ENCODE measurements around the gene BOC. TPM values are rescaled to one million over a fixed set of nuclear protein-coding genes. Genes with fewer than 3 reads are reported as not detected.

BOC gene
- total RNA-seq, 1 donor from 2014 or later = 20.2 TPM

- Histone ChIP-seq H3K4me3 (ENCODE audit: insufficient read depth, low read depth, low read length) (no peak overlapping the region), H3K27me3 (ENCODE audit: insufficient read depth, low read length) (no peaks in the 10 kb centered on the region), H3K4me2 (ENCODE audit: low read length) (no peak overlapping the region), H3K27ac (ENCODE audit: low read depth, low read length) (no peak overlapping the region), H2AFZ (ENCODE audit: low read depth, low read length) (no peak overlapping the region), H4K20me1 (ENCODE audit: insufficient read depth, low read length) (no peaks in the 10 kb centered on the region), H3K9me3 (ENCODE audit: insufficient read depth, low read depth, low read length) (no peaks in the 10 kb centered on the region), H3K4me1 (ENCODE audit: insufficient read depth, low read length) (peaks cover 16% of the 10 kb centered on the region), H3K36me3 (ENCODE audit: insufficient read depth, low read length) (no peaks in the 10 kb centered on the region), H3K9ac (ENCODE audit: low read length) (no peak overlapping the region), H3K79me2 (ENCODE audit: insufficient read depth, low read length) (no peaks in the 10 kb centered on the region)
- H3K27me3 Mint-ChIP-seq (ENCODE audit: low read depth, unreplicated experiment) = no peaks in the 10 kb centered on the region
- no peak overlapping the region for H3K27ac Mint-ChIP-seq (ENCODE audit: unreplicated experiment)
- no peaks in the 10 kb centered on the region for H3K9me3 Mint-ChIP-seq (ENCODE audit: unreplicated experiment)
- H3K4me3 Mint-ChIP-seq (ENCODE audit: unreplicated experiment) = no peak overlapping the region
- DNase-seq (ENCODE audit: low read depth) (no peak), FAIRE-seq (no peak)
- peaks cover 41% of the 10 kb centered on the region for H3K4me1 Mint-ChIP-seq (ENCODE audit: low read depth, unreplicated experiment)
- TF ChIP-seq CTCF (IDR thresholded peaks at IDR 0.05; ENCODE audit: insufficient read depth, low read depth, low read length) = no peak
- TF ChIP-seq EZH2 (IDR thresholded peaks at IDR 0.05; ENCODE audit: insufficient read depth, low read length) = no peak
- H3K36me3 Mint-ChIP-seq (ENCODE audit: low read depth, unreplicated experiment) = peaks cover 14% of the 10 kb centered on the region
These were observed 9.4 kb downstream of the BOC start for GRCh38 chr3:113220721-113221120.

GRCh38 chr3:113221721-113222257, 10.4 kb downstream of the BOC start:
- no peaks in the 10 kb centered on the region for H3K27me3 ChIP-seq (ENCODE audit: insufficient read depth, low read length)
- no peak overlapping the region for H2AFZ ChIP-seq (ENCODE audit: low read depth, low read length)
- H3K4me3 Mint-ChIP-seq (ENCODE audit: unreplicated experiment) = no peak overlapping the region
- no peak overlapping the region for H3K4me3 ChIP-seq (ENCODE audit: insufficient read depth, low read depth, low read length)
- no peaks in the 10 kb centered on the region for H3K9me3 ChIP-seq (ENCODE audit: insufficient read depth, low read depth, low read length)
- H3K4me1 ChIP-seq (ENCODE audit: insufficient read depth, low read length) = peaks cover 16% of the 10 kb centered on the region
- no peak overlapping the region for H3K27ac ChIP-seq (ENCODE audit: low read depth, low read length)
- H3K9ac ChIP-seq (ENCODE audit: low read length) = no peak overlapping the region
- H3K36me3 Mint-ChIP-seq (ENCODE audit: low read depth, unreplicated experiment) = peaks cover 14% of the 10 kb centered on the region
- H3K4me1 Mint-ChIP-seq (ENCODE audit: low read depth, unreplicated experiment) = peaks cover 41% of the 10 kb centered on the region
- FAIRE-seq = no peak
- H3K36me3 ChIP-seq (ENCODE audit: insufficient read depth, low read length) = no peaks in the 10 kb centered on the region
- H3K79me2 ChIP-seq (ENCODE audit: insufficient read depth, low read length) = no peaks in the 10 kb centered on the region
- no peak for DNase-seq (ENCODE audit: low read depth)
- H3K9me3 Mint-ChIP-seq (ENCODE audit: unreplicated experiment) = no peaks in the 10 kb centered on the region
- no peaks in the 10 kb centered on the region for H3K27me3 Mint-ChIP-seq (ENCODE audit: low read depth, unreplicated experiment)
- H4K20me1 ChIP-seq (ENCODE audit: insufficient read depth, low read length) = no peaks in the 10 kb centered on the region
- TF ChIP-seq CTCF (IDR thresholded peaks at IDR 0.05; ENCODE audit: insufficient read depth, low read depth, low read length) (no peak), EZH2 (IDR thresholded peaks at IDR 0.05; ENCODE audit: insufficient read depth, low read length) (no peak)
- H3K4me2 ChIP-seq (ENCODE audit: low read length) = no peak overlapping the region
- H3K27ac Mint-ChIP-seq (ENCODE audit: unreplicated experiment) = peak overlapping the region; percentile 71

GRCh38 chr3:113222451-113223086, 11.2 kb downstream of the BOC start:
- H3K36me3 Mint-ChIP-seq (ENCODE audit: low read depth, unreplicated experiment) = peaks cover 12% of the 10 kb centered on the region

More at GRCh38 chr3:113222451-113223086, 11.2 kb downstream of the BOC start:
- Histone ChIP-seq H3K36me3 (ENCODE audit: insufficient read depth, low read length) (no peaks in the 10 kb centered on the region), H3K9ac (ENCODE audit: low read length) (no peak overlapping the region), H3K79me2 (ENCODE audit: insufficient read depth, low read length) (no peaks in the 10 kb centered on the region), H3K4me2 (ENCODE audit: low read length) (peak overlapping the region; percentile 43), H3K4me1 (ENCODE audit: insufficient read depth, low read length) (peaks cover 16% of the 10 kb centered on the region), H3K27me3 (ENCODE audit: insufficient read depth, low read length) (no peaks in the 10 kb centered on the region), H3K9me3 (ENCODE audit: insufficient read depth, low read depth, low read length) (no peaks in the 10 kb centered on the region), H3K27ac (ENCODE audit: low read depth, low read length) (no peak overlapping the region), H2AFZ (ENCODE audit: low read depth, low read length) (no peak overlapping the region), H3K4me3 (ENCODE audit: insufficient read depth, low read depth, low read length) (no peak overlapping the region), H4K20me1 (ENCODE audit: insufficient read depth, low read length) (no peaks in the 10 kb centered on the region)
- Mint-ChIP-seq H3K27me3 (ENCODE audit: low read depth, unreplicated experiment) (no peaks in the 10 kb centered on the region), H3K27ac (ENCODE audit: unreplicated experiment) (peak overlapping the region; percentile 71), H3K4me3 (ENCODE audit: unreplicated experiment) (no peak overlapping the region), H3K9me3 (ENCODE audit: unreplicated experiment) (no peaks in the 10 kb centered on the region), H3K4me1 (ENCODE audit: low read depth, unreplicated experiment) (peaks cover 41% of the 10 kb centered on the region)
- TF ChIP-seq CTCF (IDR thresholded peaks at IDR 0.05; ENCODE audit: insufficient read depth, low read depth, low read length) = no peak
- no peak for TF ChIP-seq EZH2 (IDR thresholded peaks at IDR 0.05; ENCODE audit: insufficient read depth, low read length)
- DNase-seq (ENCODE audit: low read depth) (no peak), FAIRE-seq (no peak)
